SK-N-SH treated with all-trans-retinoic acid at 6 μM for 48 hours (cell line): ENCODE measurements around the gene SCFD2.

Experiments used
- ATAC-seq: fragments of 200-7000 bp; cut with Tn5 transposase; 3 replicates; pipeline ENCODE4 v1.9.1; 2020; ENCODE audit warnings: mild to moderate bottlenecking, moderate library complexity
- ARNTL ChIP-seq: fragments of 450-650 bp; formaldehyde crosslinking; IDR thresholded peaks from 2 replicates; pipeline ENCODE4 v1.5.0; 2020; ENCODE audit warnings: low read depth, mild to moderate bottlenecking, moderate library complexity, borderline replicate concordance
- BACH2 ChIP-seq: fragments of 250-450 bp; sonication (Bioruptor Pico); IDR thresholded peaks from 2 replicates; pipeline ENCODE4 v1.9.0; 2021; ENCODE audit warnings: mild to moderate bottlenecking, borderline replicate concordance
- CREB5 ChIP-seq: fragments of 250-450 bp; sonication (Bioruptor Pico); IDR thresholded peaks from 2 replicates; pipeline ENCODE4 v1.5.1; 2020; ENCODE audit warnings: low read depth, mild to moderate bottlenecking, moderate library complexity
- CSDC2 ChIP-seq: fragments of 250-450 bp; sonication (Bioruptor Pico); IDR thresholded peaks from 2 replicates; pipeline ENCODE4 v1.5.0; 2020; ENCODE audit warnings: mild to moderate bottlenecking, moderate library complexity
- GLIS3 ChIP-seq: fragments of 250-450 bp; sonication (Bioruptor Pico); IDR thresholded peaks from 2 replicates; pipeline ENCODE4 v1.5.0; 2020; ENCODE audit warnings: mild to moderate bottlenecking, moderate library complexity
- ISL1 ChIP-seq: fragments of 250-450 bp; sonication (Bioruptor Pico); IDR thresholded peaks from 2 replicates; pipeline ENCODE4 v2.1.2; 2022; ENCODE audit warnings: mild to moderate bottlenecking, moderate library complexity
- OSR1 ChIP-seq: fragments of 250-450 bp; sonication (Bioruptor Pico); IDR thresholded peaks from 2 replicates; pipeline ENCODE4 v1.8.0; 2022; ENCODE audit warnings: moderate library complexity, mild to moderate bottlenecking, inconsistent platforms
- PPARA ChIP-seq: fragments of 250-450 bp; sonication (Bioruptor Pico); IDR thresholded peaks from 2 replicates; pipeline ENCODE4 v1.5.0; 2020; ENCODE audit warnings: mild to moderate bottlenecking, borderline replicate concordance
- RARB ChIP-seq: fragments of 250-450 bp; sonication (Bioruptor Pico); IDR thresholded peaks from 2 replicates; pipeline ENCODE4 v1.8.0; 2021; ENCODE audit warnings: mild to moderate bottlenecking, moderate library complexity
- SNAI2 ChIP-seq: fragments of 250-450 bp; sonication (Bioruptor Pico); IDR thresholded peaks from 2 replicates; pipeline ENCODE4 v1.5.0; 2020; ENCODE audit warnings: mild to moderate bottlenecking, moderate library complexity
- TCF4 ChIP-seq: fragments of 250-450 bp; sonication (Bioruptor Pico); IDR thresholded peaks from 2 replicates; pipeline ENCODE4 v1.8.0; 2021; ENCODE audit warnings: mild to moderate bottlenecking, moderate library complexity, borderline replicate concordance
- TOX ChIP-seq: fragments of 250-450 bp; sonication (Bioruptor Pico); IDR thresholded peaks from 2 replicates; pipeline ENCODE4 v1.8.0; 2021; ENCODE audit warnings: mild to moderate bottlenecking, moderate library complexity, borderline replicate concordance
- TSHZ2 ChIP-seq: fragments of 250-450 bp; sonication (Bioruptor Pico); IDR thresholded peaks from 2 replicates; pipeline ENCODE4 v1.5.0; 2020; ENCODE audit warnings: mild to moderate bottlenecking, moderate library complexity
- ZC3H10 ChIP-seq: fragments of 250-450 bp; sonication (Bioruptor Pico); IDR thresholded peaks from 2 replicates; pipeline ENCODE4 v1.5.1; 2021; ENCODE audit warnings: mild to moderate bottlenecking, moderate library complexity
- ZNF565 ChIP-seq: fragments of 450-650 bp; formaldehyde crosslinking; conservative IDR thresholded peaks from 2 replicates; pipeline ENCODE4 v1.5.0; 2020; ENCODE audit warnings: low read depth, mild to moderate bottlenecking, moderate library complexity
- ZNF70 ChIP-seq: fragments of 450-650 bp; formaldehyde crosslinking; IDR thresholded peaks from 2 replicates; pipeline ENCODE4 v1.5.0; 2020; ENCODE audit warnings: mild to moderate bottlenecking, moderate library complexity
- ZNF8 ChIP-seq: fragments of 450-650 bp; formaldehyde crosslinking; IDR thresholded peaks from 2 replicates; pipeline ENCODE4 v1.5.0; 2020; ENCODE audit warnings: mild to moderate bottlenecking, moderate library complexity
- TF ChIP-seq, protein P1 (sequence below): fragments of 250-450 bp; sonication (Bioruptor Pico); IDR thresholded peaks from 2 replicates; pipeline ENCODE4 v1.8.0; 2020; ENCODE audit warnings: mild to moderate bottlenecking, moderate library complexity, borderline replicate concordance
- TF ChIP-seq, protein P2 (sequence below): fragments of 250-450 bp; sonication (Bioruptor Pico); IDR thresholded peaks from 2 replicates; pipeline ENCODE4 v1.5.1; 2021; ENCODE audit warnings: mild to moderate bottlenecking, moderate library complexity

Gene SCFD2

DNA sequence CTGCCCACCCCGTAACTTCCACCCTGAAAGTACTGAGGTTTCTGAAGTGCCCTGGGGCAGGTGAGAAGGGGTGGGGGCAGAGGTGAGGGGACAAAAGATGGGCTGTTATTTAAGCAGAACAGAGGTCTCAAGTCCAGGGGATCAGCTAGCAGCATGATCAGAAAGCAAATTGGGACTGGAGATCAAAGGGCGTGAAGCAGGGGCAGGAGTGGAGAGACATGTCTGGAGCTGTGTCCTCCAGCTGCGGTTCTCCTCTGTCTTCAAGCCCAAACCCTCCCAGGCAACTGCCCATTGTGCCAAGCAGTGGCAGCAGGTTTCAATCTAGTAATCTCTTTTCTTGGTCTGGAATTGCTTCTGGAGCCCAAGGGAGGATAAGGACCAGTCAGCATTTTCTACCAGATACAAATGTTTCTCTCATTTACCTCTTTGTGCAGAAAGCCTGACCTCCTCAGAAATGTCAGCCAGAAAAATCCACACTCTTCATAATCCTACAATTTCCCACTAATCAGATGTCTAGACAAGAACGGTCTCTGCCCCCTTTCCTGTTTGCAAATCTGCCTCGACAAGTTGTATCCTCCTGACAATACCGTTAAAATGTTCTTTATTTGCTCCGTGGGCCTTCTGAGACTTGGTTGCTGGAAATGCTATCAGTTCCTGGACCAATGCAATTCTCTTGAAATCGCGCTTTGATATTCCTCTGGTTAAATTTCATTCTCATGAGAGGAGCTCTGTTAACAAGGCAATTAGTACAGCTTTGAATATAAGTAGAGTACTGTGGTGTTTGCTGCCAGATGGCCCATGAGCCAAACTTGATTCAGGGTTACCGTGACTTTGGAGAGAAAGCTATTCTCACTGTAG, 526.9 kb downstream of the SCFD2 start:
- no peak for TF ChIP-seq ZNF8
- TF ChIP-seq, protein P1, sequence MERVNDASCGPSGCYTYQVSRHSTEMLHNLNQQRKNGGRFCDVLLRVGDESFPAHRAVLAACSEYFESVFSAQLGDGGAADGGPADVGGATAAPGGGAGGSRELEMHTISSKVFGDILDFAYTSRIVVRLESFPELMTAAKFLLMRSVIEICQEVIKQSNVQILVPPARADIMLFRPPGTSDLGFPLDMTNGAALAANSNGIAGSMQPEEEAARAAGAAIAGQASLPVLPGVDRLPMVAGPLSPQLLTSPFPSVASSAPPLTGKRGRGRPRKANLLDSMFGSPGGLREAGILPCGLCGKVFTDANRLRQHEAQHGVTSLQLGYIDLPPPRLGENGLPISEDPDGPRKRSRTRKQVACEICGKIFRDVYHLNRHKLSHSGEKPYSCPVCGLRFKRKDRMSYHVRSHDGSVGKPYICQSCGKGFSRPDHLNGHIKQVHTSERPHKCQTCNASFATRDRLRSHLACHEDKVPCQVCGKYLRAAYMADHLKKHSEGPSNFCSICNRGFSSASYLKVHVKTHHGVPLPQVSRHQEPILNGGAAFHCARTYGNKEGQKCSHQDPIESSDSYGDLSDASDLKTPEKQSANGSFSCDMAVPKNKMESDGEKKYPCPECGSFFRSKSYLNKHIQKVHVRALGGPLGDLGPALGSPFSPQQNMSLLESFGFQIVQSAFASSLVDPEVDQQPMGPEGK (CRISPR knock-in tag), result no peak
- no peak for ATAC-seq

- ATAC-seq, result peak; percentile 71
- TF ChIP-seq ZNF70 (CRISPR knock-in tag), result no peak
- TF ChIP-seq CSDC2 (CRISPR knock-in tag), result no peak
- TF ChIP-seq BACH2, result no peak
- peak; percentile 35; the same call in 1 of the 2 replicates for TF ChIP-seq ISL1 (CRISPR knock-in tag)
Observed at GRCh38 chr4:52837716-52838558, 527.9 kb downstream of the SCFD2 start.

- no peak for ATAC-seq
- no peak for TF ChIP-seq TCF4 (CRISPR knock-in tag)
- no peak for TF ChIP-seq RARB (CRISPR knock-in tag)
- no peak for TF ChIP-seq CSDC2 (CRISPR knock-in tag)
- TF ChIP-seq OSR1 (CRISPR knock-in tag), result no peak
- TF ChIP-seq, protein P1 (CRISPR knock-in tag), result no peak
- TF ChIP-seq, protein P2, sequence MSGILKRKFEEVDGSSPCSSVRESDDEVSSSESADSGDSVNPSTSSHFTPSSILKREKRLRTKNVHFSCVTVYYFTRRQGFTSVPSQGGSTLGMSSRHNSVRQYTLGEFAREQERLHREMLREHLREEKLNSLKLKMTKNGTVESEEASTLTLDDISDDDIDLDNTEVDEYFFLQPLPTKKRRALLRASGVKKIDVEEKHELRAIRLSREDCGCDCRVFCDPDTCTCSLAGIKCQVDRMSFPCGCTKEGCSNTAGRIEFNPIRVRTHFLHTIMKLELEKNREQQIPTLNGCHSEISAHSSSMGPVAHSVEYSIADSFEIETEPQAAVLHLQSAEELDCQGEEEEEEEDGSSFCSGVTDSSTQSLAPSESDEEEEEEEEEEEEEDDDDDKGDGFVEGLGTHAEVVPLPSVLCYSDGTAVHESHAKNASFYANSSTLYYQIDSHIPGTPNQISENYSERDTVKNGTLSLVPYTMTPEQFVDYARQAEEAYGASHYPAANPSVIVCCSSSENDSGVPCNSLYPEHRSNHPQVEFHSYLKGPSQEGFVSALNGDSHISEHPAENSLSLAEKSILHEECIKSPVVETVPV (CRISPR knock-in tag), result no peak
- TF ChIP-seq CREB5, result no peak
- TF ChIP-seq PPARA (CRISPR knock-in tag), result no peak
- TF ChIP-seq GLIS3 (CRISPR knock-in tag), result no peak
- TF ChIP-seq TOX (CRISPR knock-in tag), result no peak
- no peak for TF ChIP-seq ZC3H10 (CRISPR knock-in tag)
- no peak for TF ChIP-seq ZNF565 (CRISPR knock-in tag)
- no peak for TF ChIP-seq ARNTL (CRISPR knock-in tag)
- no peak for TF ChIP-seq ZNF70 (CRISPR knock-in tag)
- TF ChIP-seq TSHZ2, result no peak
- TF ChIP-seq SNAI2, result no peak
Observed at GRCh38 chr4:52836678-52837077, 529.2 kb downstream of the SCFD2 start.
